Right atrium auricular region (tissue), 2 donors: ENCODE results near the gene IFI27L1. TPM values are rescaled to one million over a fixed set of nuclear protein-coding genes. Genes with fewer than 3 reads are reported as not detected.

Experiments used
- DNase-seq: peaks from one replicate; pipeline ENCODE4 v3.0.0-alpha.2; 2019; ENCODE audit warnings: low spot score
- H3K27ac ChIP-seq, 2 donors: fragments of 200-600 bp; sonication (generic); 1 replicate in 1 of 2; 2 replicates in 1 of 2; pipeline ENCODE4 v1.5.1; 2016 to 2019
- H3K27me3 ChIP-seq, 2 donors: fragments of 200-600 bp; sonication (generic); one replicate each; pipeline versions ENCODE4 v1.5.1 to v1.6.0; 2017 to 2019
- H3K36me3 ChIP-seq: fragments of 200-600 bp; sonication (generic); one replicate; pipeline ENCODE4 v1.5.1; 2016
- H3K4me1 ChIP-seq, 2 donors: fragments of 200-600 bp; sonication (generic); one replicate each; pipeline versions ENCODE4 v1.5.1 to v1.6.0; 2017 to 2019
- H3K4me3 ChIP-seq, 2 donors: fragments of 200-600 bp; sonication (generic); 1 replicate in 1 of 2; 2 replicates in 1 of 2; pipeline ENCODE4 v1.5.1; 2017 to 2019; ENCODE audit warnings: mild to moderate bottlenecking in 1 of 2, moderate library complexity in 1 of 2
- H3K9me3 ChIP-seq, 2 donors: fragments of 200-600 bp; sonication (generic); one replicate each; pipeline ENCODE4 v1.5.1; 2019
- total RNA-seq, 2 donors: library from RNA; depleted of rRNA; stranded (reverse); fragments of >200 nt; gene quantifications; one replicate each; pipeline ENCODE4 v1.1.0, GENCODE V29; 2016
- TF ChIP-seq, protein P1 (sequence below), 2 donors: fragments of 200-600 bp; sonication (generic); IDR thresholded peaks; one replicate each; pipeline ENCODE4 v1.5.1; 2019; ENCODE audit warnings: antibody characterized with exemption in 2 of 2

IFI27L1 gene
- total RNA-seq, 2 donors from 2014 or later: 13.8 to 21.1 TPM

DNA sequence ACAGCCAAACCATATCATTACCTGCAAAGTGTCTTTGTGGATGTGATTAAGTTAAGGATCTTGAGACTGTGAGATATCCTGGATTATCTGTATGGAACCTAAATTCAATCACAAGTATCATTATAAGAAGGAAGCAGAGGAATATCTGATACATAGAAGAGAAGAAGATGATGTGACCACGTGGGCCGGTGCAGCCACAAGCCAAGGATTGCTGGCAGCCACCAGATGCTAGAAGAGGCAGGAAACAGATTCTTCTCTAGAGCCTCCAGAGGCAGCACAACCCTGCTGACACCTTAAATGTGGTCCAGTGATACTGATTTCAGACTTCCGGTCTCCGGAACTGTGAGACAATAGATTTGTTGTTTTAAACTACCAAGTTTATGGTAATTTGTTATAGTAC lies 54.4 kb downstream of the IFI27L1 start:
- peak; percentile 23 for DNase-seq
- Histone ChIP-seq H3K27ac (no peak overlapping the region), H3K9me3 (no peaks in the 10 kb centered on the region), H3K27me3 (no peaks in the 10 kb centered on the region), H3K4me1 (no peaks in the 10 kb centered on the region), H3K4me3 (no peak overlapping the region), H3K36me3 (no peaks in the 10 kb centered on the region)
- TF ChIP-seq, protein P1, sequence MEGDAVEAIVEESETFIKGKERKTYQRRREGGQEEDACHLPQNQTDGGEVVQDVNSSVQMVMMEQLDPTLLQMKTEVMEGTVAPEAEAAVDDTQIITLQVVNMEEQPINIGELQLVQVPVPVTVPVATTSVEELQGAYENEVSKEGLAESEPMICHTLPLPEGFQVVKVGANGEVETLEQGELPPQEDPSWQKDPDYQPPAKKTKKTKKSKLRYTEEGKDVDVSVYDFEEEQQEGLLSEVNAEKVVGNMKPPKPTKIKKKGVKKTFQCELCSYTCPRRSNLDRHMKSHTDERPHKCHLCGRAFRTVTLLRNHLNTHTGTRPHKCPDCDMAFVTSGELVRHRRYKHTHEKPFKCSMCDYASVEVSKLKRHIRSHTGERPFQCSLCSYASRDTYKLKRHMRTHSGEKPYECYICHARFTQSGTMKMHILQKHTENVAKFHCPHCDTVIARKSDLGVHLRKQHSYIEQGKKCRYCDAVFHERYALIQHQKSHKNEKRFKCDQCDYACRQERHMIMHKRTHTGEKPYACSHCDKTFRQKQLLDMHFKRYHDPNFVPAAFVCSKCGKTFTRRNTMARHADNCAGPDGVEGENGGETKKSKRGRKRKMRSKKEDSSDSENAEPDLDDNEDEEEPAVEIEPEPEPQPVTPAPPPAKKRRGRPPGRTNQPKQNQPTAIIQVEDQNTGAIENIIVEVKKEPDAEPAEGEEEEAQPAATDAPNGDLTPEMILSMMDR (IDR thresholded peaks at IDR 0.05): no peak

DNA sequence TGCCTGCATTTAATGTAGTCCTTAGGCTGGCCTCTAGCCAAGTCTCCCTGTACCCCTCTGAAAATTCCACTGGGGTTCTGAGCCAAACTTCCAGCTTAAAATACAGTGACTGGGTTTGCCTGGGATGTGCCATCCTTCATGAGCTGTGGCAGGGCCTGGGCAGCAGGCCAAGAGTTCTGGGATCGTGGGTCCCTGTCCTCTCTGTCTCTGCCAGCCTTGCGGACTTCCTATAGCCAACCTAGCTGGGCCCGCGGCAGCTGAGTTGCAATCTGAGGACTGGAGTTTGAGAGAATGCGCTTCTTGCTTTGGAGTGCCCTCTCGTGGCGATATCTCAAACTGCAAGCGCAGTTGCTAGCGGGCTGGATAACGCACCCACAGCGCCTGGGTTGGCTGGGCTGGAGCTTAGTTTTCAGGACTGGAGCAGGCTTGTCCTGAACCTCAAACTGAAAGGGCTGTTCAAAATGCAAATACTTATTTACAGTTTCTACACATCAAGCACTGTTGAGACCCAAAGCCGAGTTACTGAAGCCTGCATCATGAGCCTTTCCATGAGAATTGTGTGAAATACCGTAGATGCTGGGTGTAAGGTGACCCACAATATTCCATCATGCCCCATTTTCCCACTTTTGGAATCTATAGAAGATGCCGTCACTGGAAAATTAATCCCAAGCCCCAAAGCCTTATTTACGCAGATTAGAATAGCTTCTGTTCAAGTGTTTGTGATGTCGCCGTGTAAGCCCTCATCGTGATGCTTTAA lies 55.6 kb downstream of the IFI27L1 start:
- DNase-seq: peak; percentile 92

DNA sequence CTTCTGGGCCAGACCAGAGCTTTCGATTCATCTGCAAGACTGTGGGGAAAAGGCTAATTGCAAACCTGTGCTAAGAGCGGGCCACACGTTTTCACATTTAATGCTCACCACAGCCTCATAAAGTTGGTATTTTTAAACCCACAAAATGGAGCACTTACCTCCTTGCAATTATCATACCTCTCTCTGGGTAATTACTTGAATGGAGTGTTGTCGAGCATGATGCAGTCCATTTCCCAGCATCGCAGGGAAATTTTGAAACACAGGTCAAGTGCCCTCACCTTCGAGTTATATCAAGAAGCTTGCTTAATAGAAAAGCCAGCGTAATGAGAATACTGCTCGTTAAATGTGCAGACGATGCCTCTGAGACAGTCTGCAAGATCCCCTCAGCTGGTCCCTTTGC lies 57.1 kb downstream of the IFI27L1 start:
- Histone ChIP-seq H3K27ac (no peak overlapping the region), H3K4me3 (no peak overlapping the region), H3K27me3 (no peaks in the 10 kb centered on the region), H3K4me1 (no peaks in the 10 kb centered on the region), H3K9me3 (no peaks in the 10 kb centered on the region), H3K36me3 (no peaks in the 10 kb centered on the region)
- TF ChIP-seq, protein P1 (IDR thresholded peaks at IDR 0.05): no peak
- DNase-seq: no peak

More for the DNA sequence above, 55.6 kb downstream of the IFI27L1 start:
- H3K27me3 ChIP-seq: no peaks in the 10 kb centered on the region
- no peak overlapping the region for H3K27ac ChIP-seq
- H3K4me1 ChIP-seq: no peaks in the 10 kb centered on the region
- H3K9me3 ChIP-seq: no peaks in the 10 kb centered on the region
- no peak overlapping the region for H3K4me3 ChIP-seq
- H3K36me3 ChIP-seq: no peaks in the 10 kb centered on the region
- TF ChIP-seq, protein P1 (IDR thresholded peaks at IDR 0.05): peak; percentile 98 to 99

DNA sequence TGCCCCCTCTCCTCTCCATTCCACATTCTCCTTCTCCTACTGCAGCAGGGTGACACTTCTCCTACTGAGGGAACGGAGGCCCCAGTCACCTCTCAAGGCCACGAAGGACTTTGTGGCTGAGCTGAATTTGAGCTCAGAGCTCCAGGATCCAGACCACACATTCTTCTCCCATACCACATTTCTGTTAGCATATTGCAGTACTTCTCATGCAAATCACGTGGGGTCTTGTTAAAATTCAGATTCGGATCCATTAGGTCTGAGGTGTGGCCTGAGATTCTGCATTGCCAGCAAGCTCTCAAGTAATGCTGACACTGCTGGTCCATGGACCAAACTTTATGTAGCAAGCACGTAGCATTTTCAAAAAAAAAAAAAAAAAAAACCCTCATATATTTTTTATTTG lies 57.9 kb downstream of the IFI27L1 start:
- Histone ChIP-seq H3K36me3 (no peaks in the 10 kb centered on the region), H3K27ac (no peak overlapping the region), H3K4me1 (no peaks in the 10 kb centered on the region), H3K27me3 (no peaks in the 10 kb centered on the region), H3K9me3 (no peaks in the 10 kb centered on the region), H3K4me3 (no peak overlapping the region)
- no peak for DNase-seq
- TF ChIP-seq, protein P1 (IDR thresholded peaks at IDR 0.05): no peak

DNA sequence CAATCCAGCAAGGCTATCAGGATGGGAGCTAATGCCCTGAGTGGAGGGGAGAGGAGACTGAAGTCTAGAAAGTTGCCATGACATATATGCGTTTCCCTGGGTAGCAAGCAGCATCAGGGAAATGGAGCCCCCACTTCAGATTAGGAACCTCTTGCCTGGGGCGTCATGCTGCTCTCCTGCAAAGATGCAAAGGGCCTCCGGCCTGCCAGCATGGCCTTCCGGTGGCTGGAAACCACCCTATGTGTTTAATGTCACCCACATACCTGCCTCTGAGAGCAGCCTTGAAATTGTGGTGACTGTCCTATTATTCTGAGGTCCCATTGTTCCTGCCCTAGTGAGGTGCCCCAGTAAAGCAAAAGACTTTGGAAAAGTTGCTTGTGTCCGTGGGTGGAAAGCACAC lies 58.3 kb downstream of the IFI27L1 start:
- no peak overlapping the region for H3K4me3 ChIP-seq
- H3K27me3 ChIP-seq: no peaks in the 10 kb centered on the region
- H3K4me1 ChIP-seq: no peaks in the 10 kb centered on the region
- no peaks in the 10 kb centered on the region for H3K36me3 ChIP-seq
- H3K27ac ChIP-seq: no peak overlapping the region
- TF ChIP-seq, protein P1 (IDR thresholded peaks at IDR 0.05): no peak
- peak; percentile 43 for DNase-seq
- H3K9me3 ChIP-seq: no peaks in the 10 kb centered on the region

DNA sequence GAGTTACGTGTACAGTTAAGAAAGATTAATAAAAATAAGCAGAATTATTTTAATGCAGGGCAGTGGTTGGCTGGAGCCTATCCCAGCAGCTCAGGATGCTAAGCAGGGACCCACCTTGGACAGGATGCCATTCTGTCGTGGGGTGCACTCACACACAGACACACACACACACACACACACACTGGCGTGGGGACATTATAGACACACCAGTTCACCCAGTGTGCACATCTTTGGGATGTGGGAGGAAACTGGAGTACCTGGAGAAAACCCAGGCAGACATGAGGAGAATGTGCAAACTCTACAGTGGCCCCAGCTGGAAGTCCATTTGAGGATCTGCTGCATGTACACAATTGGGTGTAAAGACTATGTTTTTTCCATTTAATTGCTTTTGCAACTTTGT lies 61.1 kb downstream of the IFI27L1 start:
- Histone ChIP-seq H3K4me3 (no peak overlapping the region), H3K27me3 (no peaks in the 10 kb centered on the region), H3K27ac (no peak overlapping the region), H3K36me3 (no peaks in the 10 kb centered on the region), H3K4me1 (no peaks in the 10 kb centered on the region), H3K9me3 (no peaks in the 10 kb centered on the region)
- DNase-seq: peak; percentile 30
- TF ChIP-seq, protein P1 (IDR thresholded peaks at IDR 0.05): no peak
